ENCODE measurements around the gene MGMT.

MGMT gene

GRCh38 chr10:129447486-129447885 lies 19.6 kb upstream of the MGMT start:
- Histone ChIP-seq H2AFZ (ENCODE audit: low read depth, low read length) (no peak overlapping the region), H3K27me3 (ENCODE audit: insufficient read depth, low read length, poor library complexity) (no peaks in the 10 kb centered on the region), H3K27ac (ENCODE audit: low read length) (no peak overlapping the region), H3K4me2 (ENCODE audit: insufficient read depth, low read length) (no peak overlapping the region), H3K9me3 (ENCODE audit: insufficient read depth, low read length, severe bottlenecking) (no peaks in the 10 kb centered on the region), H3K9ac (ENCODE audit: low read depth, low read length) (no peak overlapping the region), H3K36me3 (ENCODE audit: insufficient read depth, low read length) (no peaks in the 10 kb centered on the region), H3K4me3 (ENCODE audit: low read depth in 1 of 2, low read length in 2 of 2) (no peak overlapping the region), H3K4me1 (ENCODE audit: insufficient read depth, low read length) (no peaks in the 10 kb centered on the region), H4K20me1 (ENCODE audit: insufficient read depth, low read length) (no peaks in the 10 kb centered on the region), H3K79me2 (ENCODE audit: insufficient read depth, low read length) (no peaks in the 10 kb centered on the region)
- TF ChIP-seq EZH2 (IDR thresholded peaks at IDR 0.05; ENCODE audit: borderline replicate concordance, low read depth, low read length, severe bottlenecking) = no peak
- TF ChIP-seq CTCF (IDR thresholded peaks at IDR 0.05; ENCODE audit: borderline replicate concordance, extremely low read depth, low read length, poor library complexity, severe bottlenecking) = no peak
- ATAC-seq (ENCODE audit: insufficient read depth, low read depth) (no peak), DNase-seq (no peak)

GRCh38 chr10:129448086-129448485 lies 19.0 kb upstream of the MGMT start:
- TF ChIP-seq CTCF (IDR thresholded peaks at IDR 0.05; ENCODE audit: borderline replicate concordance, extremely low read depth, low read length, poor library complexity, severe bottlenecking) (no peak), EZH2 (IDR thresholded peaks at IDR 0.05; ENCODE audit: borderline replicate concordance, low read depth, low read length, severe bottlenecking) (no peak)
- DNase-seq (no peak), ATAC-seq (ENCODE audit: insufficient read depth, low read depth) (no peak)
- no peak overlapping the region for H2AFZ ChIP-seq (ENCODE audit: low read depth, low read length)
- no peak overlapping the region for H3K9ac ChIP-seq (ENCODE audit: low read depth, low read length)
- H3K4me1 ChIP-seq (ENCODE audit: insufficient read depth, low read length) = no peaks in the 10 kb centered on the region
- no peaks in the 10 kb centered on the region for H3K79me2 ChIP-seq (ENCODE audit: insufficient read depth, low read length)
- H4K20me1 ChIP-seq (ENCODE audit: insufficient read depth, low read length) = no peaks in the 10 kb centered on the region
- H3K27ac ChIP-seq (ENCODE audit: low read length) = no peak overlapping the region
- no peaks in the 10 kb centered on the region for H3K36me3 ChIP-seq (ENCODE audit: insufficient read depth, low read length)
- H3K9me3 ChIP-seq (ENCODE audit: insufficient read depth, low read length, severe bottlenecking) = no peaks in the 10 kb centered on the region
- H3K4me2 ChIP-seq (ENCODE audit: insufficient read depth, low read length) = no peak overlapping the region
- H3K4me3 ChIP-seq (ENCODE audit: low read depth in 1 of 2, low read length in 2 of 2) = no peak overlapping the region
- no peaks in the 10 kb centered on the region for H3K27me3 ChIP-seq (ENCODE audit: insufficient read depth, low read length, poor library complexity)

- no peaks in the 10 kb centered on the region for H4K20me1 ChIP-seq (ENCODE audit: insufficient read depth, low read length)
- no peak for ATAC-seq (ENCODE audit: insufficient read depth, low read depth)
- DNase-seq = no peak
- H3K27me3 ChIP-seq (ENCODE audit: insufficient read depth, low read length, poor library complexity) = no peaks in the 10 kb centered on the region
- H2AFZ ChIP-seq (ENCODE audit: low read depth, low read length) = no peak overlapping the region
- no peak overlapping the region for H3K9ac ChIP-seq (ENCODE audit: low read depth, low read length)
- H3K9me3 ChIP-seq (ENCODE audit: insufficient read depth, low read length, severe bottlenecking) = no peaks in the 10 kb centered on the region
- H3K4me1 ChIP-seq (ENCODE audit: insufficient read depth, low read length) = no peaks in the 10 kb centered on the region
- no peak overlapping the region for H3K27ac ChIP-seq (ENCODE audit: low read length)
- H3K79me2 ChIP-seq (ENCODE audit: insufficient read depth, low read length) = no peaks in the 10 kb centered on the region
- no peak for TF ChIP-seq CTCF (IDR thresholded peaks at IDR 0.05; ENCODE audit: borderline replicate concordance, extremely low read depth, low read length, poor library complexity, severe bottlenecking)
- no peak for TF ChIP-seq EZH2 (IDR thresholded peaks at IDR 0.05; ENCODE audit: borderline replicate concordance, low read depth, low read length, severe bottlenecking)
- H3K36me3 ChIP-seq (ENCODE audit: insufficient read depth, low read length) = no peaks in the 10 kb centered on the region
- no peak overlapping the region for H3K4me3 ChIP-seq (ENCODE audit: low read depth in 1 of 2, low read length in 2 of 2)
- H3K4me2 ChIP-seq (ENCODE audit: insufficient read depth, low read length) = no peak overlapping the region
Measured at GRCh38 chr10:129448539-129448938, 18.5 kb upstream of the MGMT start.

GRCh38 chr10:129449893-129450292 lies 17.1 kb upstream of the MGMT start:
- H3K4me2 ChIP-seq (ENCODE audit: insufficient read depth, low read length) = no peak overlapping the region

More at GRCh38 chr10:129449893-129450292, 17.1 kb upstream of the MGMT start:
- ATAC-seq (ENCODE audit: insufficient read depth, low read depth) (no peak), DNase-seq (no peak)
- Histone ChIP-seq H3K4me1 (ENCODE audit: insufficient read depth, low read length) (no peaks in the 10 kb centered on the region), H3K4me3 (ENCODE audit: low read depth in 1 of 2, low read length in 2 of 2) (no peak overlapping the region), H3K9ac (ENCODE audit: low read depth, low read length) (no peak overlapping the region), H3K79me2 (ENCODE audit: insufficient read depth, low read length) (no peaks in the 10 kb centered on the region), H4K20me1 (ENCODE audit: insufficient read depth, low read length) (no peaks in the 10 kb centered on the region), H3K36me3 (ENCODE audit: insufficient read depth, low read length) (no peaks in the 10 kb centered on the region), H3K27ac (ENCODE audit: low read length) (no peak overlapping the region), H2AFZ (ENCODE audit: low read depth, low read length) (no peak overlapping the region), H3K27me3 (ENCODE audit: insufficient read depth, low read length, poor library complexity) (no peaks in the 10 kb centered on the region), H3K9me3 (ENCODE audit: insufficient read depth, low read length, severe bottlenecking) (no peaks in the 10 kb centered on the region)
- TF ChIP-seq EZH2 (IDR thresholded peaks at IDR 0.05; ENCODE audit: borderline replicate concordance, low read depth, low read length, severe bottlenecking) = no peak
- no peak for TF ChIP-seq CTCF (IDR thresholded peaks at IDR 0.05; ENCODE audit: borderline replicate concordance, extremely low read depth, low read length, poor library complexity, severe bottlenecking)
